Body of pancreas (tissue), 4 donors: ENCODE measurements around the gene SSNA1.

Experiments used
- CTCF ChIP-seq, 7 experiments: fragments of 450-650 bp in 4 of 7; fragments of 200-600 bp in 3 of 7; sonication (generic) in 3 of 7; IDR thresholded peaks; one replicate each; pipeline ENCODE4 v1.5.1; 2016 to 2019; ENCODE audit warnings: antibody characterized with exemption in 7 of 7
- POLR2A ChIP-seq, 3 donors: fragments of 450-650 bp; IDR thresholded peaks; one replicate each; pipeline ENCODE4 v1.6.1; 2016; ENCODE audit warnings: antibody characterized with exemption in 3 of 3, mild to moderate bottlenecking in 2 of 3

- TF ChIP-seq CTCF (IDR thresholded peaks at IDR 0.05) (no peak), POLR2A (IDR thresholded peaks at IDR 0.05) (no peak)
These were observed 37.3 kb downstream of the SSNA1 start for GRCh38 chr9:137225699-137226331.
